Lung (tissue), 12 donors: ENCODE measurements around the gene LONRF3. TPM values are rescaled to one million over a fixed set of nuclear protein-coding genes. Genes with fewer than 3 reads are reported as not detected.
"Not testable (repeated sequence)": the region's sequence is repeated elsewhere in the genome, so short reads cannot be mapped to it uniquely, and the experiment has no call there.

Experiments
- ATAC-seq: fragments of 200-7000 bp; cut with Tn5 transposase; one replicate; pipeline ENCODE4 v1.9.1; 2020; ENCODE audit warnings: moderate number of reproducible peaks; ENCODE audit not compliant: insufficient read depth, low FRiP score
- DNase-seq, 3 donors: peaks; one replicate each; pipeline ENCODE4 v3.0.0-alpha.2; 2013 to 2017
- H3K27ac ChIP-seq, 2 donors: one replicate each; pipeline ENCODE4 v1.5.1; 2013; ENCODE audit warnings: mild to moderate bottlenecking in 2 of 2, moderate library complexity in 2 of 2, control low read depth in 1 of 2, inconsistent platforms in 1 of 2, low read depth in 1 of 2, low read length in 1 of 2
- H3K27me3 ChIP-seq, 3 donors: one replicate each; pipeline ENCODE4 v1.5.1; 2013; ENCODE audit warnings: low read length in 2 of 3; ENCODE audit not compliant: control insufficient read depth in 3 of 3, insufficient read depth in 3 of 3
- H3K36me3 ChIP-seq, 4 donors: one replicate each; pipeline ENCODE4 v1.5.1; 2013; ENCODE audit warnings: low read length in 4 of 4, mild to moderate bottlenecking in 1 of 4, moderate library complexity in 1 of 4; ENCODE audit not compliant: control insufficient read depth in 4 of 4, insufficient read depth in 4 of 4
- H3K4me1 ChIP-seq, 5 donors: one replicate each; pipeline ENCODE4 v1.5.1; 2013; ENCODE audit warnings: low read length in 5 of 5, mild to moderate bottlenecking in 2 of 5, moderate library complexity in 1 of 5; ENCODE audit not compliant: control insufficient read depth in 5 of 5, insufficient read depth in 5 of 5
- H3K4me3 ChIP-seq: one replicate; pipeline ENCODE4 v1.5.1; 2013; ENCODE audit warnings: mild to moderate bottlenecking, control low read depth, moderate library complexity
- H3K9ac ChIP-seq, 2 donors: one replicate each; pipeline ENCODE4 v1.5.1; 2013; ENCODE audit warnings: low read length in 2 of 2, control low read depth in 1 of 2; ENCODE audit not compliant: insufficient read depth in 1 of 2
- H3K9me3 ChIP-seq, 4 donors: one replicate each; pipeline ENCODE4 v1.5.1; 2013; ENCODE audit warnings: low read length in 3 of 4, mild to moderate bottlenecking in 1 of 4, moderate library complexity in 1 of 4; ENCODE audit not compliant: control insufficient read depth in 4 of 4, insufficient read depth in 3 of 4
- CTCF ChIP-seq: IDR thresholded peaks from 2 replicates; pipeline ENCODE4 v1.5.1; 2012; ENCODE audit warnings: mild to moderate bottlenecking; ENCODE audit errors: control extremely low read depth, extremely low read depth
- WGBS, 2 donors: extraction: QIAGEN DNeasy Blood & Tissue Kit; methylation state at CpG; one replicate each; pipeline ENCODE4 v1.1.7; 2013; 5-methylcytosine and 5-hydroxymethylcytosine counted together
- polyA plus RNA-seq, 2 donors: library from polyadenylated mRNA; stranded (reverse); fragments of 200-250 nt; gene quantifications; one replicate each; pipeline ENCODE4 v1.2.1, GENCODE V29; 2013
- total RNA-seq, 2 donors: library from RNA; depleted of rRNA in 1 of 2; stranded (reverse); fragments of >200 nt in 1 of 2; gene quantifications; one replicate each; pipeline ENCODE4 v1.2.1, GENCODE V29; 2014 to 2021
- donor health status: control.
- donor health status: control.
- donor health status: Bipolar disorder and iron deficiency.
- donor health status: healthy.
- donor health status: DM: yes; HTN: yes; CAD: no.

LONRF3 gene
- total and polyA plus RNA-seq, 4 donors = 3.8 to 22.5 (median 7.9) TPM

GRCh38 chrX:118990512-118991227 is 16.3 kb downstream of the LONRF3 start:
- no peak for TF ChIP-seq CTCF
- Histone ChIP-seq H3K9ac (no peak overlapping the region), H3K9me3 (no peaks in the 10 kb centered on the region), H3K36me3 (peaks cover 0 to 5% (median 0%) of the 10 kb centered on the region in 4 donors), H3K27ac (no peak overlapping the region), H3K4me3 (no peak overlapping the region), H3K27me3 (peaks cover 0 to 3% (median 0%) of the 10 kb centered on the region in 3 donors), H3K4me1 (peaks cover 0 to 4% (median 0%) of the 10 kb centered on the region in 5 donors)
- whole genome bisulfite sequencing, 2 donors = 74 to 84% methylated on average over 11 of the region's 11 CpGs
- DNase-seq = no peak
- ATAC-seq = no peak

- not testable (repeated sequence) for H3K9me3 ChIP-seq, H3K9ac ChIP-seq, DNase-seq, H3K27me3 ChIP-seq, H3K27ac ChIP-seq, H3K36me3 ChIP-seq, H3K4me3 ChIP-seq, ATAC-seq, H3K4me1 ChIP-seq
- 68 to 79% methylated on average over 4 of the region's 4 CpGs for WGBS, 2 donors
Observed at GRCh38 chrX:118992441-118993121, 18.2 kb downstream of the LONRF3 start.

- Histone ChIP-seq H3K9ac (no peak overlapping the region), H3K36me3 (no peaks in the 10 kb centered on the region), H3K4me1 (peaks cover 0 to 2% (median 0%) of the 10 kb centered on the region in 5 donors), H3K27me3 (peaks cover 0 to 9% (median 0%) of the 10 kb centered on the region in 3 donors), H3K9me3 (no peaks in the 10 kb centered on the region), H3K4me3 (no peak overlapping the region), H3K27ac (no peak overlapping the region)
- WGBS, 2 donors = 38 to 72% methylated on average over 3 of the region's 3 CpGs
- TF ChIP-seq CTCF = no peak
- DNase-seq (peak in 2 of 3 donors; percentile 26 to 33), ATAC-seq (no peak)
Observed at GRCh38 chrX:119003462-119003861, 29.0 kb downstream of the LONRF3 start.

- no peaks in the 10 kb centered on the region for H3K9me3 ChIP-seq
- peaks cover 0 to 2% (median 0%) of the 10 kb centered on the region in 5 donors for H3K4me1 ChIP-seq
- peaks cover 0 to 1% (median 0%) of the 10 kb centered on the region in 4 donors for H3K36me3 ChIP-seq
- H3K9ac ChIP-seq = no peak overlapping the region
- DNase-seq (peak; percentile 33 to 56 (median 44)), ATAC-seq (peak; percentile 81)
- peak; percentile 78 for TF ChIP-seq CTCF
- WGBS, 2 donors = 16 to 21% methylated on average over 5 of the region's 5 CpGs
- H3K27ac ChIP-seq = no peak overlapping the region
- peaks cover 0 to 6% (median 0%) of the 10 kb centered on the region in 3 donors for H3K27me3 ChIP-seq
- H3K4me3 ChIP-seq = no peak overlapping the region
Observed at GRCh38 chrX:119004920-119005524, 30.6 kb downstream of the LONRF3 start.
